M059J (cell line): ENCODE measurements around the gene ZNF22. TPM values are rescaled to one million over a fixed set of nuclear protein-coding genes. Genes with fewer than 3 reads are reported as not detected.
A peak's percentile ranks its signal among the peaks of the same experiment; 100 is the strongest.

ENCODE experiments used
- DNase-seq: peaks from one replicate; pipeline ENCODE4 v3.0.0-alpha.2; 2012; ENCODE audit warnings: low read depth
- total RNA-seq: library from RNA; depleted of rRNA; stranded (reverse); fragments of >200 nt; shearing (Covaris generic); gene quantifications from 2 replicates; pipeline ENCODE4 v1.2.3, GENCODE V29; 2014

The ZNF22 gene
- total RNA-seq, 1 experiment from 2014 or later, result 25.5 TPM

DNA sequence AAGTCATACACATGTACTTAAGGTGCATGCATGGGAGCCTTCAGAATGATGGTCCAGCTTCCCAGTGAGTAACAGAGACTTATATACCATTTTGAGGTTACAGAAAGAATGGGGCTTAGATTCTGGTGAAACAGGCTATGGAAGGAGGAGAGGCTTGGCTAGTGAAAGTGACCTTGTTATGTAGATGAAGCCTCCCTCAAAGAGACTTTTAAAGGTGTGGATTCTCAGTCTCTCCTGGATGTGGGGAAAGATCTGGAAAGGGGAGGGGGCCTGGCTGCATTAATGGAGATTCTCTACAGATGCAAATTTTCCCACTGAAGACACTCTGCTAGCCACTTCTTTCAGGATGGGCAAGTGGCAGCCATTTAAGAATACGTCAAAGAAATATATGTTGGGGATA is 35.6 kb upstream of the ZNF22 start:
- DNase-seq, result no peak

DNA sequence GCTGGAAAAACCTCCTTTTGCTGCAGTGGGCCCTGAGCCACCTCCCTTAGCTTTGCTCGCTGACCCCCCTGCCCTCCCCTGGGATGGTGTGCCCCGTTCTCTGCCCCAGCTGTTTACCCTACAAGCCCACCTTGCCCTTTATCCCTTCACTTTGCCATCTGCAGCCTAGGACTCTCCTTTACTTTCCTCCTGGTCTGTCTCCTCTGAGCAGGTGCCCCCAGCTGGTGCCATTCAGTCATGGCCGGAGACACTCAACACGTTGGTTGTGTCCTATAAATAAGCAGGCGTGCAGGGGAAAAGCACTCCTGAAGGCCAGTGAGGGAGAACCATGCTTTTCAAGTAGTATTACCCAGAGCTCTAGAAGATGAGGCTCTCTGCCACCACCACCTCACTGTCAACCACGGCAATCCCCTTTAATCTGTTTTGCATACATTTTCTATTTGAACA is 35.0 kb upstream of the ZNF22 start:
- no peak for DNase-seq

DNA sequence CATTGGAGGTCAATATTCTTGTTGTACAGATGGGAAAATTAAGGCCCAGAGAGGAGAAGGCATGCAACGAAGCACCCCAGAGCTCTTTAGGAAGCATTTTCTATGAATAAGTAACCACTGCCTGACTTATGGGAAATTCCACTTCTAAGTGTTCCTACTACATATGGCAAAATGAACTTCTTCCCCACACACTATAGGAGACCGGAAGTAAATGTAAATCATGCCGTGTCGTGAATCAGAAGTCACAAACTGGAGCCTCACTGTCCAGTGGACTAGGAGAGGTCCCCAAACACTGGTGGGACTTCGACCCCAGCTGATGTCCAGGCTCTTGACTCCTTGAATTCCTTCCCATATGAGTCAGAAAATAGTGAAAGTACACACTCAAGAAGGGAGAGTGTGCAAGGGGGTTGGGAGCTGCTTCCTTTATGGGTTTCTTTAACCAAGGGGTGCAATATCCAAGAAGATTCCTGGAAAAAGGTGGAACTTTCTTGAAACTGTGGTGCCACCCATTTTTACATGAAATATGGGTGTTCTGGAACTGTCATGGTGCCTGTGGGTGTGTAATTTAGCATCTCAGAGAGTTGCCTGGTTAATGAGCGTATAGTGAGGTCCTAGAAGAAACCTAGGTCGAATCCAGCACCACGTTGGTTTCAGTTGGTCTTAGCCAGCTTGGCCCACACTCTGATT is 34.5 kb upstream of the ZNF22 start:
- DNase-seq, result peak; percentile 49

DNA sequence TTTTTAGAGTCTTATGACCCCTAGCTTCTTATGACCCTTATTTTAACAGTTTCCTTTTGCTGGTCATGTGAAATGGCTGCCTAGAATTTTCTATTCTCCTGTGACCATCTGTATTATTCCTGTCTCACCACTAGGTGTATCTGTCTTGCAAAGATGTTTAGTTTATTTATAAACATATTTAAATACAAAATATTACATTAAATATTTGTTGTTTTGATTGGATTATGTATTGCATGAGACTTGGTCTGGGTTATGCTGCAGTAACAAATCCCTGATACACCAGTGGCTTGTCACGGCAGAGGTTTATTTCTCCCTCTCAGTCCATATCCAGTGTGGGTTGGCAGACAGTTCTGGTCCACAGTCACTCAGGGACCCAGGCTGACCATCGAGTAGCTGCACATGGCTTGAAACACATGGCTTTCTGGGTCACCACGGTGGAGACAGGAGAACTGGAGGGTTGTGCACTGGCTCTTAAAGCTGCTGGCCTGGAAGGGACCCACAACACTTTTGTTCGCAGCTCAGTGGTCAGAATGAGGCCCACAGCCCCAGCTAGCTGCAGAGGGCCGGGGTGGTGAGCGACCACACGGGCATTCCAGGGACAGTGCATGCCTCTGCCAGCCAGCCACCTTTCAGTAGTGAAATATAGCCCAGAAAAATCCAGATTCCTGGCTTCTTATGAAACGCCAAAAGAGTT is 33.8 kb upstream of the ZNF22 start:
- DNase-seq, result no peak

DNA sequence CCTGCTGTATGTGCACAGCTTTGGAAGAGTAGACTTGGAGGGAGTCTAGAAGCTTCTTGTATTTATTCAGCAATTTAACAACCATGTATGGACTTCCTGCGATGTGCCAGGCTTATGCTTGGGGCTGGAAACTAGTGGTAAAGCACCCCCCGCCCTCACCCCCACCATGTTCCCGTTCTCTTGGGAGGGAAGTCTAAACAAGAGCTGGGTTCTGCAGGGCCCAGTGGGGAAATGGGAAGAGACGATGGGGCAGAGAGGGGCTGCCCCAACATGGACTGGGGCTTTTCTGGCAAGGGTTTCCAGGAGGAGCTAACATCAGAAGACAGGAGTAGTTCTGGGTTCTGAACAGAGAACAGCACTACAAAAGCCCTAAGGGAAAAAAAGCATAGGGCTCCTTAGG is 33.1 kb upstream of the ZNF22 start:
- DNase-seq, result no peak

DNA sequence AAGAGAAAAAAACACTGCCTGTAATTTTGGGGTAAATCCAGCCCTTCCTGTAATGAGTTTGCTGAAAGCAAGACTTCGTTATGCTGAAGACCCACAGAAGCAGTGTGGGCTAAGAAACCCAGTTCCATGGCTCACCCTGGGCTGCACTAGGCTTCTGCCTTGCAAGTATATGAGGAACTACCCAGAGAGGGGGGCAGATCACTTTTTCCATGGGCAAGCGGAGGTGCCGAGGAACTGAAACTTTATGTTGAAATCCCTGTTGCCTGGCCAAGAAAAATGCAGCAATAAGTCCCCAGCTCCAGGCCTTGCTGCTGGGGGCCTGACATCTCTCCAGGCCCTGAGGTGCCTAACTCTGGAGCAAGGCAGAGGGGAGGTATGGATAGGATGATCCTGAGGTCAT is 32.6 kb upstream of the ZNF22 start:
- no peak for DNase-seq

DNA sequence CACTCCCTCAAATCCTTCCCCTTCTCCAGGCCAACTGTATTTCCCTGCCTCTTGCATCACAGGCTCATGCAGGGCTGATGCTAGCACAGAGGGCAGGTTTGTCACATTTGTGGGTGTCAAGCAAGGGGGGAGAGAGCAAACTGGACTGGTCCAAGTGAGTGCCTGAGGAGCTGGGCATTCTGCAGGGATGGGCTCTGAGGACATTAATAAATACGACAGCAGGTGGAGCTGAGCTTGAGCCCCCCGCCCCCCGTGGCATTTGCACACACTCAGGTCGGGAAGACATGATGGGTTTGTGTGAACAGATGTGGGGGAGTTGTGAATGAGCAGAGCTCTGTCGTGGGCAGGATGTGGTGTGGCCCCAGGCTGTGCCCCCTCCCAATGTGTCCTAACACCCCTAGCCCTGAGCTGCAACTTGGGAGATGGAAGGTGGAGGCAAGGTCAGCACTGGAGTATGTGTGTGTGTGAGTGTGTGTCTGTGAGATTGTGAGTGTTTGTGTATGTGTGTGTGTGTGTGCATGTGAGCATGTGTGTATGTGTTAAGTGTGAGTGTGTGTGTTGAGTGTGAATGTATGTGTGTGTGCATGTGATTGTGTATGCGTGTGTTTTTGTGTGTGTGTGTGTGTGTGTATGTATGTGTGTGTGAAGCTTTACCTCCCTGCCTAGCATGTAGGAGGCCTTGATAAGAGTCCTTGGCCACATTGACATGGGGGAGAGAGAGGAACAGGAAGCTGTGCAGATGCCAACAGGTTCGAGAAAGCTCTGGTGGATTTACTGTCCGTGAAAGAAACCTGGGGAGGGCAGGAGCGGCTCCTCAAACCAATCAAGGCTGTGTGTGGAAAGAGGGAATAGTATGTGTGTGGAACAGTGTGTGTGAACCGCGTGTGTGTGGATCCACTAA is 32.0 kb upstream of the ZNF22 start:
- no peak for DNase-seq

DNA sequence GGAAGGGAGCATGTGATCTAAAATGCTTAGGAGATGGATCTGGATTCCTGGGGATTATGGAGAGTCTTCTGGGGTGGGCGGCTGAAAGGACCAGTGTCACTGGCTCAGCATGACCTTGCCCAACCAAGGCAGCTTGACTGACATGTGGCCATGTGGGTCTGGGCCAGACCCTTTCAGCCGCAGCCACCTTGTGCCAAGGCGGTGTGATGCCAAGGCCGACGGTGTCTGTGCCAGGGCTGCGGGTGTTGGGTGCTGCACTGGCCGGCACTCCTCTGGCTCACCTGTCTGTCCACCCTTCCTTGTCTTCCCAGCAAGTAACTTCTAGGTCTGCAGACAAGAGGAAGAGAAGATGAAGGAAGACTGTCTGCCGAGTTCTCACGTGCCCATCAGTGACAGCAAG is 30.9 kb upstream of the ZNF22 start:
- no peak for DNase-seq

DNA sequence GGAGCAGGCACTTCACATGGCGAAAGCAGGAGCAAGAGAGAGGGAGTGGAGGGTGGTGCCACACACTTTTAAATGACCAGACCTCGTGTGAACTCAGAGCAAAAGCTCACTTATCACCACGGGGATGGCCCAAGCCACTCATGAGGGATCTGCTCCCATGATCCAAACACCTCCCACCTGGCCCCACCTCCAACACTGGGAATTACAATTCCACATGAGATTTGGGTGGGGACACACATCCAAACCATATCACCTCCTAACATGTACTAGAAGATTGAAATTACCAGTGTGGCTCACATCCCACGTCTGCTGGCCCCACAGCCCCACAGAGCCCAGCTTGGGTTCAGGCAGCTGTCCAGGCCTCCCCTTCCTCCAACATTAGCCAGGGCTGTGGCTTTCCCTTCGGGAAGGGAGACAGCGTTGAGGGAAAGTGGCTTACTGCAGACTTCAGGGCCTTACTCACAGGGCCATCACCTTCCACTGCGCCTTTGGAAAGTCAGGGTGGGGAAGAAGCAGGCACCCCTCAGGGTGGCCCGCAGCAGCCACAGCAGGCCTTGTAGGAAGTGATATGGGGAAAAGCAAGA is 29.8 kb upstream of the ZNF22 start:
- DNase-seq, result no peak

DNA sequence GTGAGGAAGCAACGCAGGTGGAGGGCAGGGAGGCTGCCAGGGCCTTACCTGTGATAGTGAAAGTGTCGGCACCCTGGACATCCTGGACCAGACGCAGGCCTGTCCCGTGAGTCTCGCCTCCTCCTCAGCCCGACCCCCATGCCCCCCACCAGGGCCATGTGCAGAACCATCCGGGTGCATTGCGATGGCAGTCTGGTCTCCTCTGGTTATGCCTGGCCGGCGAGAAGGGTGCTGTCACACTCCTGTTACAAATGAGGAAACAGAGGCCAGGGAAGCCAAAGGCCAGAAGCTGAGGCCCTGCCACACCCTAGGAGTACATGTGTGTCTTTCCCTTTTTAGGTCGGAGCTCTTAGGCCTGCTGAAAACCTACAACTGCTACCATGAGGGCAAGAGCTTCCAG is 29.3 kb upstream of the ZNF22 start:
- DNase-seq, result no peak

DNA sequence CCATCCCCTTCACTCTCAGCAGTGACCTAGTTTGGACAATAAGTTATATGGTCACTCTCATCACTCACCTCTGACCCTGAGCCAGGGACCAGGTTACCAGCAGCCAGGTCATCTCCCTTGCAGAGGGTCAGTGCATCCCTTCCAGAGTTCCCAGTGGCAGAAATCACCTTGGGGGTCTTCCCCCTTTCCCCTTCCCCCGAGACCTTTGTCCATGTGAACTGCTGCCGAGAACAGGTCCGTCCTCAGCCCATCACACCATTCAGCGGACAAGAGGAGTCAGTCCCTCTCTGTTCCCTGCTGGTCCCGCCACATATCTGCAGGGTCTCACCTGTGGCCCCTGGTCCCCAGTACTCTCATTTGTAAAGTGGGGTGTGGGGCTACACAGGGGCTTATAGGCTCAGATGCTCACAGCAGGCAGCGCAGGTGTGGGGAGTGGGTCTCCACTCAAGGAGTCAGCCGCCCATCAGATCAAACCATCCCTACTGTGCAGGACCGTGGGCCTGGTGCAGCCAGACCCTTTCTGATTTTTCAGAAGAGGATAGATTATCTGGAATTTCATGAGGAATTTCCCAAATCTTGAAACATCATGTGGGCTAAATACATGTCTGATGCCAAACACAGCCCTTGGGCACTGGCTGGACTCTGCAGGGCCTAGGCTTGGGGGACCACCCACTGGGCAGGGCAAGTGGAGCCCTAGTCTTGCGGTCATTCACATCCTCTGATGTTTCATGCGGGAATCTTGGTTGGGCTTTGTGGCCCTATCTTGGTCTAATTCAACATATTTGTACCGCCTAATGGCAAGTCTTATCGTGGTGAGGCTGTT is 28.6 kb upstream of the ZNF22 start:
- DNase-seq, result no peak

DNA sequence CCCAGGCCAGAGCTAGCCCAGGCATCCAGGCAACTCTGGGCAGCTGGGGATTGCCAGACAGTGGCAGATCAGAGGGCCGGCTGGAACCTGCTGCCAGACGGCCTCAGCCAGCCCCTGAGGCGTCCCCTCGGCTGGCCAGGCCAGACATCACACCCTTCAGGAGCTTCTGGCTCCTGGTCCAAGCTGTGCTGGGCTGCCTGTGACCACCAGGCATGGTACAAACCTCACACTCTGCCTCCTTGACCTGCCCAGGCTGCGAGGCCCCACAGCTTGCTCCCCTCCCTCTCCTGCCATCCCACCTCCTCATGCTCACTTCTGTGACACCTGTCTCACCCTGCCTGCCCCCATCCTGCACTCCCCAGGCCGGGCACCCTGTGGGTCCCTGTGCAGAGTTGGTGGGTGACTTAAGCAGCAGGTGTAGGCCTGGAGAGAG is 27.8 kb upstream of the ZNF22 start:
- DNase-seq, result no peak

DNA sequence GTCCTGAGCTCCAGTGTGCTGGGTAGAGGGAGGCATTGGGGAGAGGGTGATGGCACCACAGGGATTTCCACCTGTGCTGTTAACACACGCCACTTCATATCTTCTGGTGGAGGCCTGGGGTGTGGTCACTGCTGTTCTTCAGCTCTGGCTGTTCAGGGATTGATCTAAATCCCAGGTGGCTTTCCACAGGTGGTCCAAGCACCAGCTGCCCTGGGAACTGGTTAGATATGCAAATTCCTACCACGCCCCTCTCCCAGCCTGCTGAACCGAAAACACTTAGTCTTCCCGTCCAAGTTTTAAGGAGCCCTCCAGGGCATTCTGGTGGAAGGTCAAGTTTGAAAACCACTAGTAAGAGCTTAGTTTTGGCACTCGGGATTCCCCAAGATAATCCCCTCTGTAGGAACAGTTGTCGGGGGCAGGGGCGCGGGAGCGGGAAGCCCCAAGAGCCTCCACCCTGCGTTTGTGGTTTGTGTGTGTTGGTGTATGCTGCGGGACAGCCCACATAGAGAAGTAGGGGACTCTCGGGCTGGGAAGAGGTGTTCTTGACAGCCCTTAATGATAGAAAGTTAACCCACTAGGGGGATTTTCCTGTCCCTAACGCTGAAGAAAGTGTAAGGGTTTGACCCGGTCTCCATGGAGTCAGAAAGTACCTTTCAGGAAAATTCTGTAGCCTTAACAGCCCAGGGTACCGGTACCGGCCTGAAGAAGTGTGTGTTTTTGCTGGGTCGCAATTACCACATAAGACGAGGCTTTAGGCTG is 27.2 kb upstream of the ZNF22 start:
- peak; percentile 22 for DNase-seq

DNA sequence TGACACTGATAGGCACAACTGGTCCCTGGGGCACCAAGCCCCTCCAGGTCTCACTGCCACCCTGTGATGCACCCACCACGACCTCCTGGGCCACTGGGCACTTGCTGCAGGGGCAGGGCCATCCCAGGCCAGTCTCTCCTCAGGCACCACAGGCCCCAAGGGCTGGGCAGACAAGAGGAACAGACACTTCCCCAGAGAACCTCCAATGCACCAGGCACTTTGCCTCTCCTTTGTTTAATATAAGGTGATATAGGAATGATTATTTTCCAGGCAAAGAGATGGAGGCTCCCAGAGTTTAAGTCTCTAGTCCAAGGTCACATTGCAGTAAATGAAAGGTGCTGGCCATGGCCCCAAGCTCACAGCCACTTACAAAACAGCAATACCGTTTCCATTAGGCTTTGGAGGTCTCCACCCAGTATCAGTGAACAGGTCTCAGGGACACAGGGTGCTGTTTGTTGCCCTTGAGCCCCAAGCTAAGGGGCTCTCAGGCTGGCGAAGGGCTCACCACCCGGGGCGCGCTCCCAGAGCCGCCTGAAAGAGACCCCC is 26.6 kb upstream of the ZNF22 start:
- no peak for DNase-seq

DNA sequence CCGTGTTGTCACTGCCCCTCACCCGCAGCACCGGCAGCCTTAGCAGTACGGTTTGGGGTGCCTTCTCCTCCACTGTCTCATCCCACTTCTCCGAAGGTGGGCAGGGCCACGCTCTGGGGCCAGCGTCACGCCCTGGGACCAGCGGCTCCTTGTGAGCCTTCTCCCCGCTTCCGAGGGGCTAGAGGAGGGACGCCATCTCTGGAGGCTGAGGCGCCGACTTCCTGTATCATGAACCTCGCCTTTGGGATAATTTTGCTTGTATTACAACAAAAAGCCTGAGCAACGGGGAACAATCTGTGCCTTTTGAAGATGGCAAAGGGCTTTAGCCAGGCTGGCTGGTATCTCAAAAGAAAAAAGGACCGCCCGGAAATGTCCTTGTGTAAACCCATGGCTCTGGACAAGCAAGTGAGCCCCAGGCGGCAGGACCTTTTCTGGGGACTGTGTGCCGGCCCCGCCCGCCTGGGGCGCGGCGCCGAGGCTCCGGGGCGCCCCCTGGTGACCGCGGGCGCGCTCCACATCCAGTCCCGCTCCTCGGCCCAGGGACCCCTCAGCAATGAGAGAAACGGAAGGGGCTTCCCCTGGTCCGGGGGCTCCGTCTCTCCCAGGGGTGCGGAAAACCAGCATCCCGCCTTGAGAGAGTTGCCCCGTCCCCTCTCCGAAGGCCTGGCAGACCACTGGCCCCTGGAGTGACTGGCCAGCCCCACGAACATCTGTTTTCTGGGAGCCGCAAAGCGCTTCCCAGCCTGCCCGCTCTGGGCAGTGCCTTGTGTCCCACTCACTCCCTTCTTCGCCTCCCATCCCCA is 25.9 kb upstream of the ZNF22 start:
- DNase-seq, result peak; percentile 73

DNA sequence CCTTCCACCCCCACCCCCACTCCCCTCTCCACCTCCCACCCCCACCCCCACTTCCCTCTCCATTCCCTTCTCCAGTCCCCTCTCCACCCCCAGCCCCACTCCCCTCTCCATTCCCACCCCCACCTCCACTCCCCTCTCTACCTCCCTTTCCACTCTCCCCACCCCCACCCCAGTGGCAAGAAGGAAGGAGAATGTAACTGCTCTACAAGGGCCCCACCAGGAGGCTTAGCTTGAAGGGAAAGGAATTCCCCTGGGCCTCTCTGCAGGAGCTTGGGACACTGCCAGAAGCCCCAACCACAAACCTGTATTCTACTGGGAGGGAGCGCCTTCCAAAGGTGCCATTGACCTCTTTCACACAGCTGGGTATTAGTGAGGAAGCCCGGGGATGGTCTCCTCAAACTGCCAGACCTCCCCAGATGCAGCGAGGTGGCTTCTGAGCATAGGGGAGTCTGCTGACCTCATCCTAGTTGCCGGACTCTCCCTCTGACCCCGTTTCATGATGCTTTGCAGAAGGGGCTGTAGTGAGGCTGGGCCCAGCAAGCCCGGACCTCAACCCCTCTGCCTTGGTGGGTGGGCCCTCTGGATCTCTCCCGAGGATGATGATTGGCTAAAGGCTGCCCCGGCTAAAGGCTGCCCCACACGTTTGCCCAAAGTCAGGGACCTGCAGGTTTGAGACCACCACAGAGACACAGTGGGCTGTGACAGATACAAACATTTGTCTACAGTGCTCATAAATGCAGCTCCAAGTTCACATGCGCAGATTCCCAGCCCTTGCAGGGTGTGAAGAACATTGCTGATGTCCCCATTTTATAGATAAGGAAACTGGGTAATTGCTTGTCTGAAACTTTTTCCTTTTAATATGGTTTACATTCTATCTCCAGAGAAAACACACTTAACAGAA is 25.0 kb upstream of the ZNF22 start:
- DNase-seq, result peak; percentile 95

DNA sequence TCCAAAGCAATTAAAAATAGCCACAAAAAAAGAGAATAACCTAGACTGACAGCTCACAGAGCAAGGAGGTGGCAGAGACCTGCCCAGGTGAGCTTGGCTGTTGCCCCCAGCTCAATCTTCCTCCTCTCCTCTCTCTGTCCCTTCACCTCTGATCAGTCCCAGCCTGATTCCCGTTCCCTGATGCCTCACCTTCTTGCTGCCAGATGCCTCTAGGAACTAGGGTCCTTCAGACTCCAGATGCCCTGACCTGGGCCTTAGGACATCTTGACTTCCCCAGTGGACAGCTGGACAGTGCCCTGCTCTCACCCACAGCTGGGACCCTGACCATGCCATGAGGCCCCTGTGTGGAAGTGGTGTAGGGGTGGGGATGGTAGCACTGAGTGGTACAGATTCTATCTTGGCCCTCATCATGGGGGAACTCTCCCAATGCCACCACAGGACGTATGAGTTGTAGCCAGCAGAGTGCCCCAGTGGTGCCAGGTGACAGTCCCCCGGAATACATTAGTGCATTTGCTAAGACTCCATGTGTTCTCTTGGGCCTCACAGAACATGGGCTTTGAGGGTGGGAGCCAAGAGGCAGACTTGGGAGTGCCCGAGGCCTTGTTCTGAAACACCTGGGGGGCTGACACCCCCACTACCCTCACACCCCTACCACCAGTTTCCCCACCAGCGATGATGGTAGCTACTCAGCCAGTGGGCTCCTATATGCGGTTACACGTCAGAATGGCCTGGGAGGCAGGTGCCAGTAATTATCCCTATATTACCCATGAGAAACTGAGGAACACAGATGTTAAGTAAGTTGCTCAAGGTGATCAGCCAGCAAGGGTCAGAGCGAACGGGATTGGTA is 24.1 kb upstream of the ZNF22 start:
- DNase-seq, result no peak
